ENCODE data around the gene AARS2.

AARS2 gene

DNA sequence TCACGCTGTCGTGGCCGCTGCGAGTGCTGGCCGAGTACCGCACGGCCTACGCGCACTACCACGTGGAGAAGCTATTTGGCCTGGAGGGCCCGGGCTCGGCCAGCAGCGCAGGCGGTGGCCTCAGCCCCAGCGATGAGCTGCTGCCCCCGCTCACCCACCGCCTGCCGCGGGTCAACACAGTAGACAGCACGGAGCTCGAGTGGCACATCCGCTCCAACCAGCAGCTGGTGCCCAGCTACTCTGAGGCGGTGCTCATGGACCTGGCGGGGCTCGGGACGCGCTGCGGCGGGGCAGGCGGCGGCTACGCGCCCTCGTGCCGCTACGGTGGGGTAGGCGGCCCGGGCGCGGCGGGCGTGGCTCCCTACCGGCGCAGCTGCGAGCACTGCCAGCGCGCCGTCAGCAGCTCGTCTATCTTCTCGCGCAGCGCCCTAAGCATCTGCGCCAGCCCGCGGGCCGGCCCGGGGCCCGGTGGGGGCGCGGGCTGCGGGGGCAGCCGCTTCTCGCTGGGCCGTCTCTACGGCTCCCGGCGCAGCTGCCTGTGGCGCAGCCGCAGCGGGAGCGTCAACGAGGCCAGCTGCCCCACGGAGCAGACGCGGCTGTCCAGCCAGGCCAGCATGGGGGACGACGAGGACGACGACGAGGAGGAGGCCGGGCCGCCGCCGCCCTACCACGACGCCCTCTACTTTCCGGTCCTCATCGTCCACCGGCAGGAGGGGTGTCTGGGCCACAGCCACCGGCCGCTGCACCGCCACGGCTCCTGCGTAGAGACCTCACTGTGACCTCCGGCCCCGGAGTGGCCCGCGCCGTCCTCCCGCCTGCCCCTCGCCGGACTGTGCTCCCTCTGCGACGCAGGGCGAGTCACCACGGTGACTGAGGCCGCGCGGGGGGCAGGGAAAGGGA, 37.1 kb downstream of the AARS2 start:
- DNase-seq, result peak in 1 of 2 donors; percentile 21

- no peak for DNase-seq
These were observed 37.8 kb downstream of the AARS2 start for GRCh38 chr6:44275271-44275748.

DNA sequence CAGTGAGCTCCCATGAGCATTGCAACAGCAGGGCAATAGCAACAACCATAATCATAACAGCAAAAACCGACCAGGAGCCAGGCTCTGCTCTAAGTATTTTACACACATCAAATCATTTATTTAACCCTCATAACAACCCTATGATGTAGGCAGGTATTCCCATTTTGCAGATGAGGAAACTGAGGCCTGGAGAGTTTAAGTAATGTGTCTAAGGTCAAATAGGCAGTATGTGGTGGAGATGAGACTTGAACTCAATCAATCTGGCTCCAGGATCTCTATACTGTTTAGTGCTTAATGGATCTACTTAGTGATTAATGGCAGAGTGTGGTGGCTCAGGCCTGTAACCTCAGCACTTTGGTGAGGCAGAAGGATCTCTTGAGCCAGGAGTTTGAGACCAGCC, 39.5 kb downstream of the AARS2 start:
- DNase-seq, result no peak

DNA sequence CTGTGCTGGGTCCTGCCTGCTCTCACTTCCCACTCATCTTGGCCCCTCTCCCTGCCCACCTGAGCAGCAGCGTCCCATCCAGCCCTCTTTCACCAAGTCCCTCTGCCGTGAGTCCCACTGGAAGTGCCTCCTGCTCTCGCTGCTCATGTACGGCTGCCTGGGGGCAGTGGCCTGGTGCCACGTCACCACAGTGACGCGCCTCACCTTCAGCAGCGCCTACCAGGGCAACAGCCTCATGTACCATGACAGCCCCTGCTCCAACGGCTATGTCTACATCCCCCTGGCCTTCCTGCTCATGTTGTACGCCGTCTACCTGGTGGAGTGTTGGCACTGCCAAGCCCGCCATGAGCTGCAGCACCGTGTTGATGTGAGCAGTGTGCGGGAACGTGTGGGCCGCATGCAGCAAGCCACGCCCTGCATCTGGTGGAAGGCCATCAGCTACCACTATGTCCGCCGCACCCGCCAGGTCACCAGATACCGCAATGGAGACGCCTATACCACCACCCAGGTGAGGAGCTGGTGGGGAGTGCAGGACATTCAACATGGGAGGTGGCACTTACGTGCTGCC, 40.1 kb downstream of the AARS2 start:
- DNase-seq, result no peak

- DNase-seq, result no peak
These were observed 40.6 kb downstream of the AARS2 start for GRCh38 chr6:44272529-44272928.

- no peak for DNase-seq
These were observed 41.2 kb downstream of the AARS2 start for GRCh38 chr6:44271914-44272313.

GRCh38 chr6:44271406-44271723, 41.8 kb downstream of the AARS2 start:
- no peak for DNase-seq

DNA sequence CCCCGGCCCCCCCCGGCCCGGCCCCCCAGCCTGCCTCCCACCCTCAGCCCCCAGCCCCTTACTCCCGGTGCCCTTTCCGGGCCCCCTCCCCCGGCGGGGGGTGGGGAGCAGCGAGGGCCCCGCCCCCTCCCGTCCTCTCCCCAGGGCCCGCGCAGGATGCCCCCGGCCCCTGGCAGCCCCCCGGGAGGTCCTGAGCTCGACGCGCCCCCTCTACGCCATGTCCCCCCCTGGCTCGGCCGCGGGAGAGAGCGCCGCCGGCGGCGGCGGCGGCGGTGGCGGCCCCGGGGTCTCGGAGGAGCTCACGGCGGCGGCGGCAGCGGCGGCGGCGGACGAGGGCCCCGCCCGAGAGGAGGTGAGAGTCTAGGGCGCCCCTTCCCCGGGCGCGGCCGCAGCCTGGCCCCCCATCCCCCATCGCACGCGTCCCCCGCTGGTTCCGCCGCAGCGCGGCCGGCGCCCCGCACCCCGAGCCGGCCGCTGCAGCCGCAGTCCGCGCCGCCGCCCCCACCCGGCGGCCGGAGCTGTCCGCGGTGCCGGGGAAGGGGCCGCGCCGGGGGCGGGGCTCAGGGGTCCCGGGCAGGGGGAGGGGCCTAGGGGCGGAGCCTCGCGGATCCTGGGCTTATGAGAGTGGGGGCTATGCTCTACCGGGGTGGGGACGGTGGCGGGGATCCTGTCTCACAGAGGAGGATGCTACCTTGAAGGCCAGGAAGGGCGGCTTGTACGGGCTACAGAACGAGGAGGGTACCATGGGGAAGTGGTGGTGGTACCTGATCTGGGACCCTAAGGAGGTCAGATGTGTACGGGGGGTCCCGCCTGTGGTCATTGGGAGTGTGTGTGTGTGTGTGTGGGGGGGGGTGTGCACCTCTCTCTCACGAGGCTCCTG, 42.4 kb downstream of the AARS2 start:
- no peak for DNase-seq

- no peak for DNase-seq
These were observed 43.1 kb downstream of the AARS2 start, which contains the start of gene TMEM151B for GRCh38 chr6:44269921-44270525. Gene TMEM151B (plus strand): TSS chr6:44270450. CDS start chr6:44270743, 293 bp downstream.

DNA sequence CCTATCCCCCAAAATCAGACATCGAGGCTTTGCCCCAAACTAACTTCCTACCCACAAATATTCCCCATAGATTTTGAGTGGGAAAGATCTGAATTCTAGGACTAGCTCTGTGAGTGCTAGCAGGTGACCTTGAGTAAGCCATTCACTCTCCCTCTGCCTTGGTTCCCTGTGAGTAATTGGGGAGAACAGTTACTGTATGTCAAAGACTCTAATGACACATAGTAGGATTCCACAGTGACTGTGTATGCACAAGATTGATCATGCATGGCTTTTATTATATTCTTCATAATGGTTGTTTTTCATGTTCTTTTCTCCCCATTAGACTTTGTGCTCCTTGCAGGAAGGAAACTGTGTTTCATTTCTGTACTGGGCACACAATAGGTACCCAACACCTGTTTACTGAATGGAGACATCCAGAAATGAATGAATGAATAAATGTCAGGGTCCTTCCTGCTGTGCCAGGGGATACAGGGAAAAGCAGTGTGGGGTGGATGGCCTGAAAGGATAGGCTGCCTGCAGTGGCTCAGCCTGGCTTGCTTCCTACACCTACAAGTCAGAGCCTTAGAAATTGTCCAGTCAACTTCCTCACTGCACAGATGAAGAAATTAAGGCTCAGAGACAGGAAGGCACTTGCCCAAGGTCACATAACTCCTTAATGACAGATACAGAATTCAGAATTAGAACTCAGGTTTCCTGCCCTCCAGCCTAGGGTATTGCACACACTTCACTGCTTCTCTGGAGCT, 43.8 kb downstream of the AARS2 start:
- peak; percentile 58 to 77 for DNase-seq

- DNase-seq, result peak in 1 of 2 donors; percentile 42
These were observed 45.0 kb downstream of the AARS2 start for GRCh38 chr6:44268095-44268628.

DNA sequence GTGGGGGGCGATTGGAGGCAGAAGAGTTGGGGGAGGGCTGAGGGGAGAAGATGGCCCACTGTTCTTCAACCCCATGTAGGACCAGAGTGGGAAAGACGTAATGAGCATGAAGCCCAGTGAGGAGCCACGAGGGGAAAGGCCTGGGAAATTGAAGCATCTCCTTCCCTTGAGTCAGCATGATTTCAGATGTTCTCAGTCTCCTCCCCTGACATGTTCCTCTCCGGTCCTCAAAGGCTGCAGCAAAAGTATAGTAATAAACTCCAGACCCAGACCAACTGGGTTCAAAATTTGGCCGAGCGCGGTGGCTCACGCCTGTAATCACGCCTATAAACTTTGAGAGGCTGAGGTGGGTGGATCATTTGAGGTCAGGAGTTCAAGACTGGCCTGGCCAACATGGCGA, 45.9 kb downstream of the AARS2 start:
- DNase-seq, result no peak

GRCh38 chr6:44266347-44266746, 46.8 kb downstream of the AARS2 start:
- DNase-seq, result no peak

- no peak for DNase-seq
These were observed 47.4 kb downstream of the AARS2 start for GRCh38 chr6:44265722-44266233.

GRCh38 chr6:44265007-44265721, 48.0 kb downstream of the AARS2 start, which contains the start of gene NFKBIE:
Gene NFKBIE (minus strand): TSS chr6:44265551. CDS start chr6:44265346, 205 bp downstream.
- peak; percentile 93 to 96 for DNase-seq

- peak; percentile 78 to 86 for DNase-seq
These were observed 48.8 kb downstream of the AARS2 start for GRCh38 chr6:44264154-44265006.

DNA sequence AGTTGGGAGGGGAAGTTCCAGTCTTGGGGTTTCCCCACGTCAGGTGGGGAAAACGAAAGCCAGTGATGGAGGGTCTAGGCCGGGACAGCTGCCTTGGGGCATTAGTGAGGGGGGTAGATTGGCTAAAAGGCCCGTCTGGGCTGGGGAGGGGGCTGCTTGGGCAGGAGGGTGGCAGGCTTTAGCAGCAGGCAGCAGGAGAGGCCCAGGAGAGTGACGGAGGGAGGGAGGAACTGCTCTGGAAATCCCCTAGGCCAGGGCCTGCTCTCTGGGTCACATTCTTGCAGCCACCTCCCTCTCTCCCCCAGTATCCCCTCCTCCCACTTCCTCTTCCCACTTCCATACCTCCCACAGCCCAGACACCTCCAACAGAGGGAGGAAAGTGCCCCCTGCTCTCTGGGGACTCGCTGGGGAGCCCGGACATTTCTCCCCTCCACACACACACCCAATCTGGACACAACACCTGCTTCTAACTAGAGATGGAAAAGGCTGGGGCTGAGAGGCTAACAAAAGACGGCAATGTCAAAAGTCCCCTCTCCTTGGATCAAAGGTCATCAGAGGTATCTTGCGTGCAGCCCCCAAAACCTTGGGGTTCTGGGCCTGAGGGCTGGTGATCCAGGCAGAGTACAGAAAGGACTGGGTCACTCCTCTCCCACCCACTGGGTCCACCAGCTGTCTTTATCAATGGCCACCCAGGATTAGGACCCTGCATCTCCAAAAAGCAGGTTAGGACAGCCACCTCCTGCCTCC, 49.6 kb downstream of the AARS2 start:
- peak; percentile 49 to 73 for DNase-seq

DNA sequence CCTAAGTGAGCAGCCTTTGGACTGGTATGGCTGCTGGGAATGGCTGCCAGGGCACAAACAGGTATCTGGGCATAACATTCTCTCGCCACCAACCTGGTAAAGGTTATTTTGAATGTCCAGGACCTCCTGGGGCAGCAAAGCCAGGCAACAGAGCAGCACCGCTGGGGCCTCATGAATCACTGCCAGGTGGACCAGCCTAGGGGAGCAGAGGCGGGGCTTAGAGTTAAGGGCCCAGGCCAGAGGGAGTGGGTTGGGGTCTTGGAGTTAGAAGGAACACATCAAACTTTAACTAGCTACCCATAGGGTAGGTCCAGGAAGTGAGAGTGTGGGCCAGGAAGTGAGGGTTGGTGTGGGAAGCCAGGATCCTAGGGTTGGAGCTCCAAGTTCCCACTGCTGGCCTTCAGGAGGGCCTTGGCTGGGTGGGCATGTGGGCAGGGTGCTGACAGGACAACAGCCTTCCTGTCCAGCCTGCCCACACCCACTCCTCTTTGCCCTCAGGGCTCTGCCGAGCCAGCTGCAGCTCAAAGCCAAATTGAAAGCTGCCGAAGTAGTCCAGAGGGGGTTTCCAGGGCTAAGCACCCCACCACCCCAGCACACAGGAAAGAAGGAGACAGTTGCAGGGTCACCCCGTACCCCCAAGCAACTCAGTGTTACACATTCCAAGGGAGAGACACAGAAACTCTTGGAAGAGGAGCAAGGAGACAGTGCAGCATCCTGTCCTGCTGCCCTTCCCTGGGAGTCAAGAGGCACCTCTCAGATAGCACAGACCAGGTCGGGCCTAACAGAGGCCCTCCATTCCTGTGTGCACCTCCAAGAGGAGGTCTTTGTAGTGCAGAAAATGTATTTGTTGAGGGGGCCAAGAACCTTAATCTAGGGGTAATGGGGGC, 50.4 kb downstream of the AARS2 start:
- DNase-seq, result peak in 1 of 2 donors; percentile 67
